SK-N-MC (cell line): ENCODE results near the gene PCDHA8.

Experiments used
- EZH2 ChIP-seq: fragments of 200-600 bp; sonication (generic); IDR thresholded peaks from one replicate; pipeline ENCODE4 v1.6.1; 2017; ENCODE audit warnings: antibody characterized with exemption
- FOXP2 ChIP-seq: optimal IDR thresholded peaks from 2 replicates; pipeline ENCODE3; 2011; ENCODE audit warnings: mild to moderate bottlenecking, moderate library complexity; ENCODE audit not compliant: insufficient read depth; ENCODE audit errors: extremely low read length, control extremely low read depth
- POLR2AphosphoS5 ChIP-seq: IDR thresholded peaks from 2 replicates; pipeline ENCODE4 v1.6.1; 2012; ENCODE audit warnings: mild to moderate bottlenecking, low read depth, low read length, borderline replicate concordance

DNA sequence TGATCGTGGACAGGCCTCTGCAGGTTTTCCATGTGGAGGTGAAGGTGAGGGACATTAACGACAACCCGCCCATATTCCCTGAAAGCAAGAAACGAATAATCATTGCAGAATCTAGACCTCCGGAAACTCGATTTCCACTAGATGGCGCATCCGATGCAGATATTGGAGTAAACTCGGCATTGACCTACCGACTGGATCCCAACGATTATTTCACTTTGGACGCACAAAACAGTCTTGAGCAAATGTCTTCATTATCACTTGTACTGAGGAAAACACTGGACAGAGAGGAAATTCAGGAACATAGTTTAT is 41.6 kb downstream of the PCDHA8 start:
- TF ChIP-seq POLR2AphosphoS5 (no peak), EZH2 (no peak), FOXP2 (no peak)
